Prostate gland (tissue), 2 donors: ENCODE data around the gene AGER. TPM values are rescaled to one million over a fixed set of nuclear protein-coding genes. Genes with fewer than 3 reads are reported as not detected.

Experiments
- DNase-seq: peaks from one replicate; pipeline ENCODE4 v3.0.0-alpha.2; 2019; ENCODE audit warnings: low spot score
- H3K27ac ChIP-seq, 2 donors: fragments of 200-600 bp; sonication (generic); 2 replicates each; pipeline ENCODE4 v1.5.1; 2017 to 2019
- H3K27me3 ChIP-seq: fragments of 200-600 bp; sonication (generic); replicated peaks from 2 replicates; pipeline ENCODE4 v1.5.1; 2019; ENCODE audit not compliant: insufficient read depth
- H3K36me3 ChIP-seq, 2 donors: fragments of 200-600 bp; sonication (generic); 1 replicate in 1 of 2; 2 replicates in 1 of 2; pipeline versions ENCODE4 v1.5.1 to v1.8.1; 2017 to 2019
- H3K4me1 ChIP-seq: fragments of 200-600 bp; sonication (generic); replicated peaks from 2 replicates; pipeline ENCODE4 v1.5.1; 2019
- H3K4me3 ChIP-seq, 2 donors: fragments of 200-600 bp; sonication (generic); 2 replicates each; pipeline ENCODE4 v1.5.1; 2017 to 2019
- H3K9me3 ChIP-seq: fragments of 200-600 bp; sonication (generic); 2 replicates; pipeline ENCODE4 v1.5.1; 2017
- CTCF ChIP-seq, 4 experiments: fragments of 200-600 bp in 2 of 4; fragments of 450-650 bp in 2 of 4; sonication (generic) in 2 of 4; IDR thresholded peaks; 1 replicate in 3 of 4; 2 replicates in 1 of 4; pipeline ENCODE4 v1.5.1; 2016 to 2019; ENCODE audit warnings: antibody characterized with exemption in 4 of 4, mild to moderate bottlenecking in 2 of 4, moderate library complexity in 2 of 4
- POLR2A ChIP-seq: fragments of 450-650 bp; IDR thresholded peaks from one replicate; pipeline ENCODE4 v1.6.1; 2016; ENCODE audit warnings: antibody characterized with exemption, mild to moderate bottlenecking
- POLR2AphosphoS5 ChIP-seq: sonication (generic); formaldehyde crosslinking; IDR thresholded peaks from one replicate; pipeline ENCODE4 v1.6.1; 2017; ENCODE audit warnings: antibody characterized with exemption
- WGBS: methylation state at CpG from one replicate; pipeline ENCODE4 v1.1.5; 2018; 5-methylcytosine and 5-hydroxymethylcytosine counted together
- intact Hi-C: fragments of 100-400 bp; cut with DNase I; formaldehyde crosslinking; loops from one replicate; pipeline ENCODE4 v1.14.2; 2022
- total RNA-seq, 2 donors: library from RNA; depleted of rRNA; stranded (reverse); fragments of >200 nt; gene quantifications; one replicate each; pipeline ENCODE4 v1.1.0, GENCODE V29; 2016

The AGER gene
- total RNA-seq, 2 donors from 2014 or later: 3.3 to 3.8 TPM

GRCh38 chr6:32168350-32168749 lies 15.7 kb downstream of the AGER start:
- no peak for DNase-seq
- no peaks in the 10 kb centered on the region for H3K36me3 ChIP-seq
- no peaks in the 10 kb centered on the region for H3K4me1 ChIP-seq
- TF ChIP-seq POLR2A (no peak), CTCF (IDR thresholded peaks at IDR 0.05) (no peak), POLR2AphosphoS5 (no peak)
- no peak overlapping the region for H3K27ac ChIP-seq
- no peaks in the 10 kb centered on the region for H3K9me3 ChIP-seq
- WGBS: 71% methylated on average over 2 of the region's 2 CpGs
- no peaks in the 10 kb centered on the region for H3K27me3 ChIP-seq
- intact Hi-C loops: no loop called here
- no peak overlapping the region for H3K4me3 ChIP-seq

- H3K27ac ChIP-seq: no peak overlapping the region
These were observed 16.2 kb downstream of the AGER start for GRCh38 chr6:32167761-32168262.

GRCh38 chr6:32167154-32167760 lies 16.8 kb downstream of the AGER start:
- DNase-seq: no peak
- 74% methylated on average over 26 of the region's 32 CpGs for WGBS
- H3K27ac ChIP-seq: no peak overlapping the region
- no peaks in the 10 kb centered on the region for H3K36me3 ChIP-seq
- H3K4me3 ChIP-seq: no peak overlapping the region
- H3K9me3 ChIP-seq: no peaks in the 10 kb centered on the region
- H3K27me3 ChIP-seq: no peaks in the 10 kb centered on the region
- TF ChIP-seq POLR2AphosphoS5: no peak
- TF ChIP-seq POLR2A: no peak
- no peak for TF ChIP-seq CTCF (IDR thresholded peaks at IDR 0.05)
- intact Hi-C loops: no loop called here
- no peaks in the 10 kb centered on the region for H3K4me1 ChIP-seq

More at GRCh38 chr6:32167761-32168262, 16.2 kb downstream of the AGER start:
- H3K4me1 ChIP-seq: no peaks in the 10 kb centered on the region
- no peaks in the 10 kb centered on the region for H3K9me3 ChIP-seq
- WGBS: 66% methylated on average over 6 of the region's 6 CpGs
- no peak for DNase-seq
- H3K36me3 ChIP-seq: no peaks in the 10 kb centered on the region
- intact Hi-C loops: no loop called here
- TF ChIP-seq POLR2AphosphoS5: no peak
- TF ChIP-seq POLR2A: no peak
- no peak for TF ChIP-seq CTCF (IDR thresholded peaks at IDR 0.05)
- no peaks in the 10 kb centered on the region for H3K27me3 ChIP-seq
- no peak overlapping the region for H3K4me3 ChIP-seq

GRCh38 chr6:32166411-32167061 lies 17.5 kb downstream of the AGER start:
- TF ChIP-seq POLR2AphosphoS5 (no peak), POLR2A (no peak)
- H3K36me3 ChIP-seq: no peaks in the 10 kb centered on the region
- no peak for DNase-seq
- H3K9me3 ChIP-seq: no peaks in the 10 kb centered on the region
- no peak overlapping the region for H3K27ac ChIP-seq
- no peaks in the 10 kb centered on the region for H3K27me3 ChIP-seq
- intact Hi-C loops: no loop called here
- H3K4me1 ChIP-seq: no peaks in the 10 kb centered on the region
- H3K4me3 ChIP-seq: no peak overlapping the region
- 86% methylated on average over 27 of the region's 30 CpGs for WGBS

- no peak within 1 kb of the TSS for H3K4me3 ChIP-seq
- no peak for TF ChIP-seq CTCF (IDR thresholded peaks at IDR 0.05)
- no peak for TF ChIP-seq POLR2AphosphoS5
- TF ChIP-seq POLR2A: no peak
- intact Hi-C loops: no loop called here
- no peak for DNase-seq
- H3K4me1 ChIP-seq: no peaks in the 10 kb centered on the region
- H3K27me3 ChIP-seq: no peaks in the 10 kb centered on the region
- no peaks in the 10 kb centered on the region for H3K9me3 ChIP-seq
- H3K27ac ChIP-seq: no peak within 1 kb of the TSS
- no peaks in the 10 kb centered on the region for H3K36me3 ChIP-seq
These were observed 19.8 kb downstream of the AGER start, which contains the start of gene EGFL8 for GRCh38 chr6:32164295-32164694. Gene EGFL8, plus strand, starts transcription at chr6:32164595. Its CDS starts 1,571 bp downstream, at chr6:32166166.
